ENCODE measurements around the gene SOCS4.

DNA sequence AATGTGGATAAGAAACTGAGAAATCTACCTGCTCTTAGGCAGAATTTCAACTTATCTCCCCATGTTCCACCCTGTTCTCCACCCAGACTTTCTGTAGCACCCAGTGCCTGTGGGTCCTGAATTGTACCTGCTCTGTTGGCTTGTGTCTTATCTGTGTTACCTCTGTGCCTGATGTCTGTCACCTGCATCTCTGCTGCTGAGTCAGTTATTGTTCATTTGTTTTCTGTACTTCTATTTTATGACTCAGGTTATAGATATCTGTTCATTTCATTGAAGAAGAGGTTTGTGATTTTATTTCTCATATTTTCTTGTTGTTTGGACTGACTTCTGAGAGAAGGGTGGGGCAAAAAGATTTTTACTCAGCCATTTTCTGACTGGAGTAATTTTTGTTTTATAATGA is 11.7 kb downstream of the SOCS4 start:
- TF ChIP-seq, protein P1, sequence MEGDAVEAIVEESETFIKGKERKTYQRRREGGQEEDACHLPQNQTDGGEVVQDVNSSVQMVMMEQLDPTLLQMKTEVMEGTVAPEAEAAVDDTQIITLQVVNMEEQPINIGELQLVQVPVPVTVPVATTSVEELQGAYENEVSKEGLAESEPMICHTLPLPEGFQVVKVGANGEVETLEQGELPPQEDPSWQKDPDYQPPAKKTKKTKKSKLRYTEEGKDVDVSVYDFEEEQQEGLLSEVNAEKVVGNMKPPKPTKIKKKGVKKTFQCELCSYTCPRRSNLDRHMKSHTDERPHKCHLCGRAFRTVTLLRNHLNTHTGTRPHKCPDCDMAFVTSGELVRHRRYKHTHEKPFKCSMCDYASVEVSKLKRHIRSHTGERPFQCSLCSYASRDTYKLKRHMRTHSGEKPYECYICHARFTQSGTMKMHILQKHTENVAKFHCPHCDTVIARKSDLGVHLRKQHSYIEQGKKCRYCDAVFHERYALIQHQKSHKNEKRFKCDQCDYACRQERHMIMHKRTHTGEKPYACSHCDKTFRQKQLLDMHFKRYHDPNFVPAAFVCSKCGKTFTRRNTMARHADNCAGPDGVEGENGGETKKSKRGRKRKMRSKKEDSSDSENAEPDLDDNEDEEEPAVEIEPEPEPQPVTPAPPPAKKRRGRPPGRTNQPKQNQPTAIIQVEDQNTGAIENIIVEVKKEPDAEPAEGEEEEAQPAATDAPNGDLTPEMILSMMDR (IDR thresholded peaks at IDR 0.05; ENCODE audit: low read depth, low read length) = no peak
- TF ChIP-seq EZH2phosphoT487 (IDR thresholded peaks at IDR 0.05; ENCODE audit: low read depth) = no peak

All from OCI-LY3 (cell line).